Activated CD8-positive, alpha-beta memory T cell treated with anti-CD3 and anti-CD28 coated beads for 24 hours (primary cell): ENCODE data around the gene WDR18.

Experiments
- DNase-seq: peaks from one replicate; pipeline ENCODE4 v3.0.0-alpha.2; 2020

WDR18 gene

GRCh38 chr19:993361-993830 is 9.3 kb downstream of the WDR18 start:
- no peak for DNase-seq

GRCh38 chr19:993831-994393 is 9.8 kb downstream of the WDR18 start:
- no peak for DNase-seq

- no peak for DNase-seq
Measured at GRCh38 chr19:994516-994915, 10.4 kb downstream of the WDR18 start.

GRCh38 chr19:995051-995827 is 11.1 kb downstream of the WDR18 start:
- no peak for DNase-seq

- DNase-seq = peak; percentile 88
Measured at GRCh38 chr19:996051-996838, 12.1 kb downstream of the WDR18 start.

GRCh38 chr19:998064-998463 is 13.9 kb downstream of the WDR18 start:
- no peak for DNase-seq

GRCh38 chr19:999379-999719 is 15.2 kb downstream of the WDR18 start:
- DNase-seq = no peak

- DNase-seq = peak; percentile 84
Measured at GRCh38 chr19:1000095-1000494, 15.9 kb downstream of the WDR18 start, which contains the start of gene GRIN3B. TSS of gene GRIN3B (plus strand) at chr19:1000419. CDS start at chr19:1000438, 19 bp downstream.

- no peak for DNase-seq
Measured at GRCh38 chr19:1000591-1001537, 16.7 kb downstream of the WDR18 start.

- DNase-seq = peak; percentile 91
Measured at GRCh38 chr19:1001538-1002166, 17.5 kb downstream of the WDR18 start.

- no peak for DNase-seq
Measured at GRCh38 chr19:1002600-1002999, 18.5 kb downstream of the WDR18 start.

GRCh38 chr19:1003283-1003682 is 19.1 kb downstream of the WDR18 start:
- no peak for DNase-seq

GRCh38 chr19:1004204-1004802 is 20.2 kb downstream of the WDR18 start:
- DNase-seq = no peak

GRCh38 chr19:1004803-1005664 is 20.9 kb downstream of the WDR18 start:
- DNase-seq = no peak

GRCh38 chr19:1006711-1007398 is 22.7 kb downstream of the WDR18 start:
- no peak for DNase-seq

GRCh38 chr19:1007399-1008251 is 23.5 kb downstream of the WDR18 start:
- no peak for DNase-seq

- DNase-seq = no peak
Measured at GRCh38 chr19:1008268-1009040, 24.3 kb downstream of the WDR18 start.
